Choroid plexus epithelial cell (primary cell): ENCODE data around the gene HLA-G.
A peak's percentile ranks its signal among the peaks of the same experiment; 100 is the strongest.
"Not testable (repeated sequence)": the region's sequence is repeated elsewhere in the genome, so short reads cannot be mapped to it uniquely, and the experiment has no call there.

Source experiments
- DNase-seq: peaks from one replicate; pipeline ENCODE4 v3.0.0-alpha.2; 2010; ENCODE audit warnings: low read depth
- H3K4me3 ChIP-seq: 2 replicates; pipeline ENCODE4 v1.5.1; 2011; ENCODE audit warnings: low read depth, mild to moderate bottlenecking, control low read depth, low read length, moderate library complexity
- CTCF ChIP-seq: conservative IDR thresholded peaks from 2 replicates; pipeline ENCODE4 v1.5.1; 2011; ENCODE audit warnings: low read depth, mild to moderate bottlenecking, control low read depth, inconsistent platforms, low read length, moderate library complexity

The HLA-G gene

GRCh38 chr6:29827579-29828470, at the start of gene HLA-G:
TSS of gene HLA-G (plus strand) at chr6:29827825. CDS start at chr6:29827845, 20 bp downstream.
- no peak within 1 kb of the TSS for H3K4me3 ChIP-seq
- no peak for TF ChIP-seq CTCF
- DNase-seq: no peak

GRCh38 chr6:29780019-29780698, 47.5 kb upstream of the HLA-G start:
- H3K4me3 ChIP-seq, DNase-seq: not testable (repeated sequence)

- H3K4me3 ChIP-seq: no peak overlapping the region
- DNase-seq: no peak
- no peak for TF ChIP-seq CTCF
Observed at GRCh38 chr6:29789176-29789575, 38.4 kb upstream of the HLA-G start.

GRCh38 chr6:29790626-29791025, 37.0 kb upstream of the HLA-G start:
- no peak for TF ChIP-seq CTCF
- no peak overlapping the region for H3K4me3 ChIP-seq
- no peak for DNase-seq

- TF ChIP-seq CTCF: no peak
- peak; percentile 5 for DNase-seq
- H3K4me3 ChIP-seq: no peak overlapping the region
Observed at GRCh38 chr6:29791162-29791561, 36.5 kb upstream of the HLA-G start.

GRCh38 chr6:29791786-29792122, 35.9 kb upstream of the HLA-G start:
- DNase-seq: no peak
- H3K4me3 ChIP-seq: no peak overlapping the region
- no peak for TF ChIP-seq CTCF

GRCh38 chr6:29792123-29793035, 35.2 kb upstream of the HLA-G start:
- TF ChIP-seq CTCF: peak; percentile 54
- H3K4me3 ChIP-seq: peak overlapping the region; percentile 46
- peak; percentile 10 for DNase-seq
